HG03097 (cell line): Measurements from ENCODE around the gene MORN1.
"Not testable (repeated sequence)": the region's sequence is repeated elsewhere in the genome, so short reads cannot be mapped to it uniquely, and the experiment has no call there.

Experiments
- ATAC-seq: cut with Tn5 transposase; IDR thresholded peaks from one replicate; pipeline ENCODE4 v1.9.1; 2021; ENCODE audit not compliant: unreplicated experiment, low FRiP score

Gene MORN1

DNA sequence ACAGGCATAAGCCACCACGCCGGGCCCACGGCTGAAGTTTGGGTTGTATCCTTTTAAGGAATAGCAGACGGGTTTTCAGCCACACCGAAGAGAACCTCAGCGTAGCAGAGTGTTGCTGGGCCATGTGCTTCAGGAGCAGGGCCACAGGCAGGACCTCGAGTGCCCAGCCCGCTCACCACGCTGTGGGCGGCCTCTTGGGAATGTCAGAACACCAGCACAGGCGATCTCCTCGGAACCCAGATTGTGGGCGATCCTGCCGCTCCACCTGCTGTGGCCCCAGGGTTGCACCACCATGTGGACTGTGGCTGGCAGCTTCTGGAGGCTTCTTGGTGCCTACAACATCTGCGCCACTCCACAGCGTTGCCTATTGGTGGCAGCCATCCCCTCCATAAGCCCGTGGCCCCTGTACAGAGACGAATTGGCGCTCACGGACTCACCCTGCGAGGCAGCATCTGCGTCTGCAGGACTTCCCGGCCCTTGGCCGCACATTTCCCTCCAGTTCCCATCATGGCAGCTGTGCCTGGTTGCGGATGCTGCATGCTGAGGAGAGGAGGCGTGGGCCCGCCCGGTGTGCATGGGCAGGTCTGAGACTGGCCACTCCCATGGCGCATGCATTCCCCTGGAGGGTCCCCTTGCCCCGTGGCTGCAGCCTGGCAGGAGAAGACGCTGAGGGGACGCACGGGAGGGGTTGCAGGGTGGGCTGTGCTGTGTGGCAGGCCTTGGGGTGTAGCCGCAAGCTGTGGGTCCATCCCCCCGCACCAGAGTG lies 93.9 kb downstream of the MORN1 start:
- no peak for ATAC-seq

DNA sequence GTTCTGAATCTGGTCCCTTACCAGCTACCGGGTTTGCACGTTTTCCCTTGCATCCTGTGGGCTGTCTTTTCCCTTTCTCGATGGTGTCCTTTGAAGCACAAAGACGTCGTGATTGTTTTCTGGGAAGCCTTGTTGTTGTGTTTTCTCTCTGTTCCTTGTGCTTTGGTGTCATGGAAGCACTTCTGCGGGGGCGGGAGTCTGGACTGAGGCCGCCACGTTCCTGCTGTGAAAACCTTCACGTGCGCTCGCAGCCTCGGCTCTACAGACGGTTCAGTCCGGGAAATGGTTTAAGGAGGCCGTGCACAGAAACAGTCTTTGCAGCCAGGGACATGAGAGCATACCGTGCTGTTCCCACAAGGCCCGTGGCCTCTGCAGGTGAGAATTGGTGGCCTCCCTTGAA lies 94.7 kb downstream of the MORN1 start:
- no peak for ATAC-seq

GRCh38 chr1:2296211-2296610 lies 95.1 kb downstream of the MORN1 start:
- ATAC-seq: not testable (repeated sequence)

- no peak for ATAC-seq
These were observed 95.8 kb downstream of the MORN1 start for GRCh38 chr1:2295526-2295925.

GRCh38 chr1:2294725-2295078 lies 96.7 kb downstream of the MORN1 start:
- no peak for ATAC-seq

DNA sequence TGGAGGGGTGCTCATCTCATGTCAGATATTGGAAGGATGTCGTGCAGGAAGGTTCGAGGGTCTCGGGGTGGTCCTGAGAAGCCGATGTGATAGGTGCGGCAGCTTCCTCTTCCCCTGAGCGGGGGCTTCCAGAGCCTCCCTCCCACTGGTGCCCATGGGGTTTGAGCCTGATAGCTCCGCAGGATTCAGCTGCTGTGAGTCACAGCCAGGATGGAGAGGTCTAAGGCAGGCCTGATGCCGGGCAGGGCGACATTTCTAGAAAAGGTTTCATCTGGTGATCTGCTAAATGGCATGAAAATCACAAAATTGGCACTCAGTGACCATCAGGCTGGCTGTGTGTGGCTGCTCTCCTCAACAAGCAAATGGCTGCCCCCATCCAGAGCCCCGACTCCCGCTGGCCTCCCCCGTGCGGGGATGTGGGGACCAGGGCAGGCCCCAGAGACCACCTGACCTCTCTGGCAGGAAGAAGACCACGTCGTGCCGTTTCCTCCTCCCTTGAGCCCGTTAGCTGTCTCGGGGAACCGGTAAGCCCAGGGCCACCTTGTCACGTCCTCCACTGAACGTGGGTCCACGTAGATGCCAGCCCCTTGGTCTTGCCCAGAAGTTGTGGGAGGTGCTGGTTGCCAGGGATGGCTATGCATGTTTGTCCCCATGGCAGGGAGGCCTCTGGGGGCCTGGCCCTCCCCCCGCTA lies 97.2 kb downstream of the MORN1 start:
- ATAC-seq: no peak

GRCh38 chr1:2292725-2293450 lies 98.5 kb downstream of the MORN1 start:
- ATAC-seq: no peak

DNA sequence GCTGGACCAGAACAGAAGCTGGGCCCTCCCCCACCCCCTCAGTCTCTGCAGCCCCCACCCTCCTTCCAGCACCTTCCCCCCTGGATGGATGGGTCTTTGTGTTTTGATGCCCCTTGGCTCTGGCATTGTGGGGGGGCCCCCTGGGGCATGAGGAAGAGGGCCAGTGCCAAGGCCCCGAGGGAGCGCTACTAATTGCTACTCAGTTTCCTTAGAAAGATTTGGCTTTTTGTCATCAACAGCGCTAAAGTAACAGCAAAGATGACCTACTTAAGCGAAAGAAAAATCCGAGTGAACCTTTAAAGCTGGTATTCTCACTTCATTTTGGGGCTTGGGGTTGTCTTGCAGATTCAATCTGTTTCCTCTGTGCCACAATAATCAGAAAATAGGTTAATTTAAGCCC lies 99.8 kb downstream of the MORN1 start:
- ATAC-seq: no peak

- ATAC-seq: peak; percentile 58
These were observed 100.5 kb downstream of the MORN1 start for GRCh38 chr1:2290595-2291510.

DNA sequence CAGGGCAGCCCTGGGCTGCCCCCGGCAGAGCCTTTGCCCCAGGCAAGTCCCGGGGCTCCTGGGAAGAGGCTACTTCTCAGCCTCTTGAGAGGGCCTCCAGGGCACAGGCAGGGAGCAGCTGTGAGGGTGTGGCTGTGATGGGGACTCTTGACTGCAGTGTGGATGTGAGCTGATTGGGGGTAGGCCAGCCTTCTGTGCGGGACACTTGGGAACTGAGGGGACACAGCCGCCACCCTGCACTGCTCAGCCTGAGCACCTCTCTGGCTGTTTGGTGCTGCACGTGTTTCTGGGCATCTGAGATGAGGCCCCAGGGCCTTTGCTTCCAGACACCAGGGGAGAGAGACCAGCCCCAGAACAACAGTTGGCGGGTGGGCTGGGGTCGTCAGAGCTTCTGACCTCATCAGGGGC lies 101.2 kb downstream of the MORN1 start:
- ATAC-seq: peak; percentile 14

- ATAC-seq: no peak
These were observed 101.7 kb downstream of the MORN1 start for GRCh38 chr1:2289607-2290006.

DNA sequence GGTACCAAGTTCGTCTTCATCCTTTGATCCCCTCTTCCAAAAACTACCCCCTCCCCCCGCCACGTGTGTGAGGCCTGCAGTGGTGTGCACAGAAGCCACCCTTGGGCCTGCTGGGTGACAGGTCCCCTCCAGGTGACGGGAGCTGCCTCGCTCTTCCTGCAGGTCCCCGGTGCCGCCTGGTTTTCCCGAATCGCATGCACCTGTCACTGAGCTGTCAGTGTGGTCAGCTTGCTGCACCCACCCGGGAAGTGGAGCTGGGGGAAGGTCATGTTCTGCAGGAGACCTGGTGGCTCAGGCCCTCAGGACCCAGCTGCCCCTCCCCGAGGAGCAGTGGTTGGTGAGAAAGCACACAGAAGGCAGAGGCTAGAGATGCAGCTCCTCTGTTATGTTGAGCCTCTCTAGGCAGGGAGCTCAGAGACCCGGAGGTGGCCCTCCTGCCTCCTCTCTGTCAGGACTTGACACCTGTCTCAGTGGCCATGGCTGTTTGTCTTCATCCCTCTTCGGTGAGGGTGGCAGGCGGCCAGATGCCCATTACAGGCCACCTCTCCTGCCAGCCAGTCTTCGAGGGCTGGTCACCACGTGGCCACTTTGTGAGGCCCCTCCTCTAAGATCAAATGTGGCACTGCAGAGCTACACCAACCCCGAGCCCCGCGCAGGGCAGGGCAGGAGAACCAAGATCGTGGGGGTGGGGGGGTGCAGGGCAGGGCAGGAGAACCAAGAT lies 102.4 kb downstream of the MORN1 start:
- ATAC-seq: no peak

DNA sequence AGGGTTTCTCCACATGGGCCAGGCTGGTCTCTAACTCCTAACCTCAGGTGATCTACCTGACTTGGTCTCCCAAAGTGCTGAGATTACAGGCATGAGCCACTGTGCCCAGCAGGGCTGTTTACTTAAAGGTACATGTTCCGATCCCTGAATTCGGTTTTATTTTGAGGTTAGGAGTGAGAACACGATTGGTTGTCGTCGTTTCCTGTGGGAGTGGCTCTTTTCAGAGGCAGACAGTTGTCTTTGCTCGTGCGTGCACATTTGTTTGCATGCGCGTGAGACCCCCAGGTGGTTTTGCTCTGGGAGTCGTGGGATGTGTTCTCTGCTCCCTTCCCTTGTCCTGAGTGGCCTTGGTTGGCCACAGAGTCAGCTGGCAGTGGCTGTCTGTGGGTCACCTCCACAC lies 103.0 kb downstream of the MORN1 start:
- ATAC-seq: no peak

GRCh38 chr1:2287649-2288048 lies 103.7 kb downstream of the MORN1 start:
- ATAC-seq: no peak

DNA sequence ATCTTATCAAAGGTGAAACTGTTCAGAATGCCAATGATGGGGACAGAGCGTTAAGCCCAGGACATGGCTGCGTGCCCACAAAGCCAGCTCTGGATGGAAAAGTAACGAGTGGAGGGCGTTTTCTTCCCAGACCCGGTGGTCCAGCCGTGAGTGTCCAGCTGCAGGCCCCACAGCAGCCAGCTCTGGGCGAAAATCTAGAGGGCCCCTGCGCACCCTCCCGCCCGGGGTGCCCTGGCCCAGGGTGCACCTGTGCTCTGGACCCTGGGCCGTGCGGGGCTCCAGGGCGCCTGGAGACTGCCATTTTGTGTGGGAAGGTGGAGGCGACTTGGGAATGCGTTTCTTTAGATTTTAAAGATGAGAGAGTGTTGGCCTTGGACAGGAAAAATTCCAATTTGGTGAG lies 104.4 kb downstream of the MORN1 start:
- ATAC-seq: no peak

- no peak for ATAC-seq
These were observed 106.4 kb downstream of the MORN1 start for GRCh38 chr1:2284932-2285331.

DNA sequence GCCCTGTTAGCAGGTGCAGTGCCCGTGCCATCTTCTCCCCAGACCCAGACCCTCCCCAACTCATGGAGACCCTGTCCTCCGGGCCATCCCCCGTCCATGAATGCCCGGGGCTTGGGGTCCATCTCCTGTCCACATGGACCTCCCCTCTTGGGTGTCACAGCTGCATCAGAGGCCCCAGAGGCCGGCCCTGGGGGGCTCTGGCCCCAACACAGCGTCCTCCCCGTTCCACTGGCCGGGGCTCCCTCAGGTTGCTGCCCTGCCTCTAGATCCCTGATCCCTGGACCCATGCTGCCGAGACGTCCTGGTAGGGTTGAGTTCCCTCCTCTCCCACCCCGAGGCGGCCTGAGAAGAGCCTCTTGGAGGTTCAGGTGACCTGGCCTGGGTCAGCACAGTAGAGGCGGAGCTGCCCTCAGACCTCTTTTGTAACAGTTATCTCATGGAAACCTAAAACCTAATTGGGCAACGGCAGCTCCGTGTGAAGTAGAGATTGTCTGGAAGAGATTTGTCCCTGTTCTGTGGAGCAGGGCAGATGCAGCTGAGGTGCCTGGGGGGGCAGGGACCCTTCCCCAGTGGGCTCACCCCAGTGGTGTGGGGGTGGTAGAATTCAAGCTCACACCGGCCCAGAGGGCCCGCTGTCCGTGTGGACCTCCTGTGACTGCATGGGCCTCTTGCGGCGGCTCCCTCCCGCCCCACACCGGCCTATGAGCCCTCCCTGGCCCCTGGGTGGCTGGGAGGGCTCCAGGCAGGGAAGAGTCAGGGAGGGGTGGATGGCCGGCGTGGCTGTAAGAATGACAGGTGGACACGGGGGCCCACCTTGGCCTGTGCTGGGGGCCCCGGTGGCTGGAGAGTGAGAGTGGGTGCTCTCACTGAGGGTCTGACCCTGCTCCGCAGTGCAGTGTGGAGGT lies 107.1 kb downstream of the MORN1 start:
- ATAC-seq: no peak

DNA sequence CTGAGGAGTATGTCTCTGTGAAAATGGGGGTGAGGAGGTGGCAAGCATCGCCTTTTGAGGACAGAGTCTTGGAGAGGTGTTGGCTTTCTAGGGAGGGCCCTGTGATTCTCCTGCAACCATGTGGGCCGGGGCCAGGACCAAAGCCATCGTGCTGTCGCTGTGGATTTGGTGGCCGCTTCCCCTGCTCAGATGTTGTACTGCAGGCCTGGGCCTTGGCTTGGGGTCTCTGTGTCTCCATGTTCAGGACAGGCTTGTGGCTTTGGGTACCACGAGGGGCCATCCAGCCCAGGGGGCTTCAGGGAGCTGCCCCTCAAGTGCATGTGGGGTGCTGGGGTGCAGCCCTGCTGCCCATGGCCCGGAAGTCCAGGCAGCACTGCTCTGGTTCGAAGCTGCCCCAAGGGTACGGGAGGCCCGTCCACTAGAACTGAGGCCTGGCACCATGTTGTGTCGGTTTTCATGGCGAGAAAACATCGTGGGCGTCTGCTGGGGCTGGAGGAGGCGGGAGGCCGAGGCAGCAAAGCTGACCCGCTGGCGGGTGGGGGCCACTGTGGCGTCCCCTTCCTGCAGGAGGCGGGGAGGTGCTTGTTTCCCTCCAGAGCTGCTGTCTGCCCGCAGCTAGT lies 107.9 kb downstream of the MORN1 start:
- ATAC-seq: no peak
